ENCODE data around the gene TSPAN16. TPM values are rescaled to one million over a fixed set of nuclear protein-coding genes. Genes with fewer than 3 reads are reported as not detected.

The TSPAN16 gene
- total and polyA plus RNA-seq, 2 of the 13 experiments (the other 11 are each of a cell fraction or from before 2014, with no cell fraction given): not detected

DNA sequence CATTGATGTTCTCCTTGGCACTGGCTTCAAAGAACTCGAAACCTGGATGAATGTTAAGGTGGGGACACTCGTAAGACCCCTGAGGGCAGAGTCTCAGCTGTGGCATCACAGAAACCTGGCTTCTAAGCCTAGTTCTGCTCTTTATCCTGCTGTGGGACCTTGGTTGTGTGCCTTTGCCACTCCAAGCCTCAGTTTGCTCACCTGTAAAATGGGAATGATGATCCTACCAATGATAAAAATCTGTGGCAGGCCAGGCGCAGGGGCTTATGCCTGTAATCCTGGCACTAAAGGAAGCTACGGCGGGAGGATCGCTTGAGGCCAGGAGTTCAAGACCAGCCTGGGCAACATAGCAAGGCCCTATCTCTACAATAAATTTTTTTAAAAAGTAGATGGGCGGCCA lies 29.6 kb downstream of the TSPAN16 start:
- no TSS peak for BruUV-seq (replicated peaks)
- Histone ChIP-seq H3K27ac (ENCODE audit: extremely low read length, insufficient read depth, low read length) (no peak overlapping the region), H3K36me3 (replicated peaks in 1 of 2; ENCODE audit: control insufficient read depth in 1 of 2, insufficient read depth in 2 of 2, low read length in 2 of 2) (no peaks in the 10 kb centered on the region), H3K79me2 (ENCODE audit: insufficient read depth, low read length) (no peaks in the 10 kb centered on the region), H3K9ac (ENCODE audit: insufficient read depth, low read depth, low read length) (no peak overlapping the region), H3K4me3 (replicated peaks in 1 of 3; ENCODE audit: insufficient read depth in 1 of 3, low read depth in 2 of 3, low read length in 3 of 3) (no peak overlapping the region), H4K20me1 (ENCODE audit: insufficient read depth, low read length) (no peaks in the 10 kb centered on the region), H3K4me2 (ENCODE audit: low read depth, low read length) (no peak overlapping the region), H3K4me1 (ENCODE audit: insufficient read depth, low read length) (peaks cover 35% of the 10 kb centered on the region), H3K27me3 (ENCODE audit: control insufficient read depth in 1 of 2, insufficient read depth in 2 of 2, low read length in 2 of 2) (no peaks in the 10 kb centered on the region), H3K9me3 (ENCODE audit: low read length) (no peaks in the 10 kb centered on the region), H2AFZ (ENCODE audit: low read length) (no peak overlapping the region)
- DNase-seq (ENCODE audit: low spot score): no peak
- no peak for ATAC-seq
- POLR2A ChIA-PET: interaction anchor here (2.3 kb wide), 1 partner anchor 49 kb away, joined by 10 read pairs; the partner anchor contains the start of gene SWSAP1
- no peak for FAIRE-seq
- in situ Hi-C loops (cut with HindIII; ENCODE audit: extremely low pct_ligation_motif_present, low pct_unique_long_range_greater_than_20kb) (no loop called here), intact Hi-C loops (cut with micrococcal nuclease; ENCODE audit: unreplicated experiment) (no loop called here)
- TF ChIP-seq ZNF629 (CRISPR knock-in tag; conservative IDR thresholded peaks at IDR 0.05) (peak; percentile 91), ZMYM3 (CRISPR knock-in tag; IDR thresholded peaks at IDR 0.05) (peak; percentile 49; the same call in 1 of the 2 replicates), NCOA5 (CRISPR knock-in tag; IDR thresholded peaks at IDR 0.05) (no peak)
- TF ChIP-seq, protein P1, sequence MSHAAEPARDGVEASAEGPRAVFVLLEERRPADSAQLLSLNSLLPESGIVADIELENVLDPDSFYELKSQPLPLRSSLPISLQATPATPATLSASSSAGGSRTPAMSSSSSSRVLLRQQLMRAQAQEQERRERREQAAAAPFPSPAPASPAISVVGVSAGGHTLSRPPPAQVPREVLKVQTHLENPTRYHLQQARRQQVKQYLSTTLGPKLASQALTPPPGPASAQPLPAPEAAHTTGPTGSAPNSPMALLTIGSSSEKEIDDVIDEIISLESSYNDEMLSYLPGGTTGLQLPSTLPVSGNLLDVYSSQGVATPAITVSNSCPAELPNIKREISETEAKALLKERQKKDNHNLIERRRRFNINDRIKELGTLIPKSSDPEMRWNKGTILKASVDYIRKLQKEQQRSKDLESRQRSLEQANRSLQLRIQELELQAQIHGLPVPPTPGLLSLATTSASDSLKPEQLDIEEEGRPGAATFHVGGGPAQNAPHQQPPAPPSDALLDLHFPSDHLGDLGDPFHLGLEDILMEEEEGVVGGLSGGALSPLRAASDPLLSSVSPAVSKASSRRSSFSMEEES (CRISPR knock-in tag; IDR thresholded peaks at IDR 0.05): no peak
- WGBS (ENCODE audit: low lambda C conversion rate): 96% methylated on average over 7 of the region's 7 CpGs
- CTCF ChIA-PET (ENCODE audit: low intra/inter-chr PET ratio, low total read pairs): no interaction called here

DNA sequence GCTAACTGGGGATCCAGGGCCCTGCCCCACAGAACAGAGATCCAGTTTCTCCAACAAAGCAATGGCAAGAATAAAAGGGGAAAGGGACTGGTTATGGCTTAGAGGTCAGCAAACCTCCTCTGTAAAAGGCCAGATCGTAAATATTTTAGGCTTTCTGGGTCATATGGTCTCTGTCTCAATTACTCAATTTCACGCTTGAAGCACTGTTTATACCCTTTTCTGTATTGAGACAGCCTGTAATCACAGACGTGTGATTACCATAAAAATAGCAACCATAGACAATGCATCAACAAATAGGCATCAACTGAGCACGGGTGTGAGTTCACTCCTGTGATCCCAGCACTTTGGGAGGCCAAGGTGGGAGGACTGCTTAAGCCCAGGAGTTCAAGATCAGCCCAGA lies 34.2 kb downstream of the TSPAN16 start:
- CTCF ChIA-PET (ENCODE audit: low intra/inter-chr PET ratio, low total read pairs): no interaction called here
- intact Hi-C loops (cut with micrococcal nuclease; ENCODE audit: unreplicated experiment): no loop called here
- no peak for FAIRE-seq

More for the DNA sequence above, 34.2 kb downstream of the TSPAN16 start:
- POLR2A ChIA-PET: no interaction called here
- Histone ChIP-seq H4K20me1 (ENCODE audit: insufficient read depth, low read length) (no peaks in the 10 kb centered on the region), H3K36me3 (replicated peaks in 1 of 2; ENCODE audit: control insufficient read depth in 1 of 2, insufficient read depth in 2 of 2, low read length in 2 of 2) (peaks cover 0 to under 1% of the 10 kb centered on the region in 2 experiments; a peak in 1 of 5 replicates), H3K9ac (ENCODE audit: insufficient read depth, low read depth, low read length) (no peak overlapping the region), H2AFZ (ENCODE audit: low read length) (no peak overlapping the region), H3K9me3 (ENCODE audit: low read length) (no peaks in the 10 kb centered on the region), H3K4me3 (replicated peaks in 1 of 3; ENCODE audit: insufficient read depth in 1 of 3, low read depth in 2 of 3, low read length in 3 of 3) (no peak overlapping the region), H3K27me3 (ENCODE audit: control insufficient read depth in 1 of 2, insufficient read depth in 2 of 2, low read length in 2 of 2) (no peaks in the 10 kb centered on the region), H3K4me1 (ENCODE audit: insufficient read depth, low read length) (no peaks in the 10 kb centered on the region), H3K4me2 (ENCODE audit: low read depth, low read length) (no peak overlapping the region), H3K27ac (ENCODE audit: extremely low read length, insufficient read depth, low read length) (no peak overlapping the region), H3K79me2 (ENCODE audit: insufficient read depth, low read length) (no peaks in the 10 kb centered on the region)
- TF ChIP-seq, protein P2, sequence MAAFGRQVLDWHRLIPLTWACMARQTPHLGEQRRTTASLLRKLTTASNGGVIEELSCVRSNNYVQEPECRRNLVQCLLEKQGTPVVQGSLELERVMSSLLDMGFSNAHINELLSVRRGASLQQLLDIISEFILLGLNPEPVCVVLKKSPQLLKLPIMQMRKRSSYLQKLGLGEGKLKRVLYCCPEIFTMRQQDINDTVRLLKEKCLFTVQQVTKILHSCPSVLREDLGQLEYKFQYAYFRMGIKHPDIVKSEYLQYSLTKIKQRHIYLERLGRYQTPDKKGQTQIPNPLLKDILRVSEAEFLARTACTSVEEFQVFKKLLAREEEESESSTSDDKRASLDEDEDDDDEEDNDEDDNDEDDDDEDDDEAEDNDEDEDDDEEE (CRISPR knock-in tag; IDR thresholded peaks at IDR 0.05): no peak
- TF ChIP-seq ZNF816 (CRISPR knock-in tag; IDR thresholded peaks at IDR 0.05; ENCODE audit: borderline replicate concordance) (no peak), MBD4 (IDR thresholded peaks at IDR 0.05; ENCODE audit: borderline replicate concordance, low read length) (no peak), ZBTB7B (CRISPR knock-in tag; IDR thresholded peaks at IDR 0.05) (no peak), MZF1 (CRISPR knock-in tag; IDR thresholded peaks at IDR 0.05; ENCODE audit: borderline replicate concordance) (no peak), ZNF678 (CRISPR knock-in tag; IDR thresholded peaks at IDR 0.05) (no peak)
- TF ChIP-seq, protein P3, sequence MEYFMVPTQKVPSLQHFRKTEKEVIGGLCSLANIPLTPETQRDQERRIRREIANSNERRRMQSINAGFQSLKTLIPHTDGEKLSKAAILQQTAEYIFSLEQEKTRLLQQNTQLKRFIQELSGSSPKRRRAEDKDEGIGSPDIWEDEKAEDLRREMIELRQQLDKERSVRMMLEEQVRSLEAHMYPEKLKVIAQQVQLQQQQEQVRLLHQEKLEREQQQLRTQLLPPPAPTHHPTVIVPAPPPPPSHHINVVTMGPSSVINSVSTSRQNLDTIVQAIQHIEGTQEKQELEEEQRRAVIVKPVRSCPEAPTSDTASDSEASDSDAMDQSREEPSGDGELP (IDR thresholded peaks at IDR 0.05; ENCODE audit: borderline replicate concordance, low read depth): no peak
- DNase-seq (ENCODE audit: low spot score) (no peak), ATAC-seq (no peak)
- 94% methylated on average over 4 of the region's 4 CpGs for WGBS (ENCODE audit: low lambda C conversion rate)
- in situ Hi-C loops (cut with HindIII; ENCODE audit: extremely low pct_ligation_motif_present, low pct_unique_long_range_greater_than_20kb): no loop called here
- BruUV-seq (replicated peaks): no TSS peak
